GM18517 (cell line): Measurements from ENCODE around the gene HK2.

ENCODE experiments used
- ATAC-seq: cut with Tn5 transposase; IDR thresholded peaks from one replicate; pipeline ENCODE4 v1.9.1; 2021; ENCODE audit warnings: mild to moderate bottlenecking, moderate library complexity; ENCODE audit not compliant: unreplicated experiment

The HK2 gene

DNA sequence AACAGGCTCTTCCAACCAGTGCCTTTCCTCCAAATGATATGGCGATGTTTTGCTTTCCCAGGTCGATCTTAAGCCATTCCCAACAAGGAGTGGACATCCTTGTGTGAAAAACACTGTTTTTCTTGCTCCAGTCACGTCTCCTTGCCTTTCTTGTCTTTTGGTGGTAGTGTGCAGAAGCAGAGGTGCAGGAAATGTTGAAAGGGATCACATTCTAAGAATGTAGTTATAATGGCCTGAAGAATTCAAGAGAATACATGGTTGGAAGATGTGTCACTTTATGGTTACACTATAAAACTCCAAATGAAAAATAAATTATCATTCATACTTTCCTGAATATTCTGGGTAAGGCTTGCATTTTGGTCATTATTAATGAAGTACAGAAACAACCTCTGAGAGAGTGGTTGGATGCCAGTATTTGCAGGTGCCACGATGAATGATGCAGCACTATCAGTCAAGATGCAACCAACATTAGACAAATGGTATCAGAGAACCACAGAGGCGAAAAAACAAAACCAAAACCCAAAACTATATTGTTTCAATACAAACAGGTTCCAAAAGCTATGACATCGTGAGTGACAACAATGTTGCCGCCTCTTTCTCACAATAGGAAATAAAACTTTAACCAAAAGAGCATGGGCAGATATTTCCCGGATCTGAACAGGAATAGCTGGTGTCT is 97.0 kb downstream of the HK2 start:
- ATAC-seq = no peak

DNA sequence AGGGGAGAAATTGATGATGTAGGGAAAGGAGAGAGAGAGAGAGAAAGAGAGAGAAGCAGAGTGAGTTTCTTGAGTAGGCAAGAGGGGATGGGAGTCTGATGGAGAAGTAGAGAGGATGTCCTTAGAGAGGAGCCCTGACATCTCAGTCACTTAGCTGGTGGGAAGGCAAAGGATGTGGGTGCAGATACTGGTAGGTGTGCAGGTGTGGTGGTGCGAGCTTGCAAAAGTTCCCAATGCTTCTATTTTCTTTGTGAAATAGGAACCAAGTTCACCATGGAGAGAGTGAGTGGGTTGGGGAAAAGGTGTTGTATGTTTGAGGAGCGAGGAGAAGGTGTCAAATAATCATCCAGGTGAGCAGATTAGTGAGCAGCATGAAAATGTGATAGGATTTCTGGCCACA is 98.0 kb downstream of the HK2 start:
- no peak for ATAC-seq

DNA sequence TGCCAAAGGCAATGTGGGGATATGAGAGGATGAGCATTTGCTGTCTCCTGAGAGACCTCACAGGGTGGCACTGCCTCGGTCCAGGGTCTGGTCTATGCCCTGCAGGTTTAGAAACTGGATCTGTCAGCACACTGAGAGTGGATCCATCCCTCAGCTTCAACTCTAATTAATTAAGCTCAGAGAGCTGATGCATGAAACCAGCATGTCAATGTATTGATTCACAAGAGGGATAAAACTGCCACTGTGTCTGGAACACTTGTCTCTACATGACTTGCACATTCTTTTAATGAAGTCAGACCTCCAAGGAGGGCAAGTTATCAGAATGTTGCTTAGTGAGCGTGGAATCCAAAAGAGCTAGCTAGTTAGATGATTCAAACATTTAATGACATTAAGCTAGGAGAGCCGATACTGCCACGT is 102.1 kb downstream of the HK2 start:
- ATAC-seq = no peak

DNA sequence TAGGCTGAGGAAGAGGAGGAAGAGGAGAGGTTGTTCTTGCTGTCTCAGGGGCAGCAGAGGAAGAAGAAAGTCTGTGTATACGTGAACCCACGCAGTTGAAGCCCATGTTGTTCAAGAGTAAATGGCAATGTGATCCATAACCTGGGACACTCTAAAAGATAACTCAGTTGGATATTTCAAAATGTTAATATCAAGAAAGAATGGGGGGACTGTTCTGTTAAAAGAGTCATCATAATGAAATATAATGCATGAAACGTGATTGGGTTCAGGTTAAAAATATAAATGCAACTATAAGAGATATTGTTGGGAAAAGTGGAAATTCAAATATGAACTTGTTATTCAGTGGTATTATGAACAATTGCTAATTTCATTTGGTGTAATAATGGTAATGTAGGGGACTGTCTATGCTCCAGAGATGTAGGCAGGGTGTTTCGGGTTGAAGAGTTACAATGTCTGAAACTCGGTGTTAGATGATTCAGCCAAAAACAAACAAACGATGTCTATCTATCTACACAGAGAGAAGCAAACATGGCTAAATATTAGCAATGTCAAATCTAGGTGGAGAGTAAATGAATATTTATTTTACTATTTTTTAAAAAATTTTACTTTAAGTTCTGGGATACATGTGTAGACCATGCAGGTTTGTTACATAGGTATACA is 103.4 kb downstream of the HK2 start:
- no peak for ATAC-seq

DNA sequence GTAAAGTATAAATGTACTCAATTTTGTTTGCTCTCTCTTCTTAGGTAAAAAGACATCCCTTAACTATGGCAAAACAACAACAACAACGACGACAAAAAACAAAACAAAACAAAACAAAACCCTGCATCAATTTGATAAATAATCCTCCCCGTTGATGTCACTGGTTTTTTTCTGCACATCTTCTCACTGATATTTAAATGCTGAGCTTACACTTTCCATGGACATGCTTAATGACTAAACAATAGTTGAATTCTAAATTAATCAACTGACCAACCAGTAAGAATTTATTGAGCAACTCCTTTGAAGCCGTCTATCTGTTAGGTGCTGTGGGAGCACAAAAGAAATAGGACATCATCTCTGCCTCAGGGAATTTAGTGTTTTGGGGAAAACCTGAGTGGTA is 104.3 kb downstream of the HK2 start:
- no peak for ATAC-seq

DNA sequence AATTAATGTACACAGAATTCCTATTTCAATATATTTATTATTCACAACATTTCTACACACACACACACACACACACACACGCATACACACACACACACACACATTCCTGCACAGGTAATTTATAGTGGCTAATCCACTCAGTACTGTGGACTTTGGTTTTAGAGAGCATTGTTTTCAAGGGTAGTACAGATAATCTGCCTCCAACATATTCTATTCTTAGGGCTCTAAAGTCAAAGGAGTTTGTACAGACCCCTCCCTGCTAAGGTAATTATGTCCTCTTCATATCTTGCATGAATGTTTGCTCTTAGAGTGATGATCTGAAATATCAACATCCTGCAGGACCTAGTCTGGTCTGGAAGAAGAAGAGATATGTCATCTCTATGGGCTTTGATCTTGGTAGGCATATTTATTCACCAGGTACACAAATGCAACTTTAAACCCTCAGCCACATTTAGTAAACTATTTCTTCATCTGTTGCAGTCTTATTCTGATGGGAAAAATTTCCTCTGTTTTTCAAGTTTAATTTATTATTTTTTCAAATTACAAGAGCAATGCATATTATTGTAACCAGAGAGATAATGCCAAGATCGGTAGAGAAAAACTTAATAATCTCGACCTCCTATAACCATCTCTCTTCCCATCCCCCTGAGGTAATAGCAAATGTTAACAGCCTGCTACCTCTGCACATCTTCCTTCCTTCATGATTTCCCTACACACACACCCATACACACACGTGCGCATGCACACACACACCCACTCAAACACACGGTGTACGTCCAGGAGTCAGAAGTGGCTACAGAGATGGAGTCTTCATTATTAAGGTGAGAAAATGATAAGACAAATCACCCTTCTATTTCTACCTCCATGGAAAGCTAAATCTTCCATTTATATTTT is 106.2 kb downstream of the HK2 start:
- ATAC-seq = no peak

DNA sequence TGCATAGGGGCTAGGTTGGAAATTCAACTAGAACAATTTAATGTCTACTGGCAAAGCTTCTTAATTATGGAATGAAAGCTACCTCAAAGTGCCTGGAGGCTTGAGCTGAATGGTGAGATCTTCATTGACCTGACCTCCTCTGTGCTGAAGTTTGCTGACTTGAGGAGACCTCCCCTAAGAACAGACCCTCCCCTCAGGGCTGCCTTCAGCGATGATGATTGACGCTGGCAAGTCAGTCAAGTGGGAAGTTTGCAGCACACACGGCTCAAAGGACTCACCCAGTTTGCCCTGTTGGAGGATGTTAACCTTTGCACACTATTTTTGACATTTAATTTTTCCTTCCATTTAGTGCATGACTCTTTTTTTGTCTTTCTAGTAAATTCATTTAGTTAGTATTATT is 107.4 kb downstream of the HK2 start:
- ATAC-seq = no peak

DNA sequence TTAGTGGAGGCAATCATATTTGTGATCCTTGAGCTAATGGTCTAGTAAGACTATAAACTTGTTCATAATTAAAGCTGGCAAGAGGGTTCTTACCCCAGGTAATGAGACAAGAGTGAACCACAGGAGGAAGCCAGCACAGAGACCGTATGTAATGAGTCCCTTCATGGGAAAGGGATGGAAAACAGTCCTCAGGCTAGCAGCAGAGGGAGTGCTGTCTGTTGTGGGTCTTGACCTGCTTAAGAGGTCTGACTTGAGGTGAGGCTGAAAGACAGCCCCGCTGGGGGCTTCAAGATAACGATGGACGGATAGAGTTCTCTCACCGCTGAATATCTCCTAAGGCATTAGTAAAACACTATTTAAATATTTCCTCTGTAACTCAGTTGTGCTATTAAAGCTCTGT is 108.3 kb downstream of the HK2 start:
- ATAC-seq = no peak
